Measurements from ENCODE around the gene GBA3.

GBA3 gene

DNA sequence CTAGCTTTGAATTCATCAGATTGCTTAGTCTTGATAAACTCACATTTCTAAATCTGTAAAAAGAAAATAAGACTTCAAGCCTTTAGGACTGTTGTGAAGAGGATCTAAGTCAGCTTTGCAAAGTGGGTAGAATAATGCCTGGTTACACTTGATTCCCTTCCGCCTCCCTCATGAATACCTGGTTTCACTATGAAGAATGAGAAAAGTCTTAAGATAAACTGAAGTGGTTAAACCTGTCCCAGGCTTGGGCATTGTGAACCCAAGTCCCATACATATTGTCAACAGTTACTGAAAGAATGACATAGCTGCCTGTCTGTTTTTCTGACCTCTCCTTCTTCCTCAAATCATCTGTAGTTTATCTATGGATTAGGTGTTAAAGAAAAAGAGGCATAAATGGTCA lies 16.7 kb upstream of the GBA3 start:
- TF ChIP-seq, protein P1, sequence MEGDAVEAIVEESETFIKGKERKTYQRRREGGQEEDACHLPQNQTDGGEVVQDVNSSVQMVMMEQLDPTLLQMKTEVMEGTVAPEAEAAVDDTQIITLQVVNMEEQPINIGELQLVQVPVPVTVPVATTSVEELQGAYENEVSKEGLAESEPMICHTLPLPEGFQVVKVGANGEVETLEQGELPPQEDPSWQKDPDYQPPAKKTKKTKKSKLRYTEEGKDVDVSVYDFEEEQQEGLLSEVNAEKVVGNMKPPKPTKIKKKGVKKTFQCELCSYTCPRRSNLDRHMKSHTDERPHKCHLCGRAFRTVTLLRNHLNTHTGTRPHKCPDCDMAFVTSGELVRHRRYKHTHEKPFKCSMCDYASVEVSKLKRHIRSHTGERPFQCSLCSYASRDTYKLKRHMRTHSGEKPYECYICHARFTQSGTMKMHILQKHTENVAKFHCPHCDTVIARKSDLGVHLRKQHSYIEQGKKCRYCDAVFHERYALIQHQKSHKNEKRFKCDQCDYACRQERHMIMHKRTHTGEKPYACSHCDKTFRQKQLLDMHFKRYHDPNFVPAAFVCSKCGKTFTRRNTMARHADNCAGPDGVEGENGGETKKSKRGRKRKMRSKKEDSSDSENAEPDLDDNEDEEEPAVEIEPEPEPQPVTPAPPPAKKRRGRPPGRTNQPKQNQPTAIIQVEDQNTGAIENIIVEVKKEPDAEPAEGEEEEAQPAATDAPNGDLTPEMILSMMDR (conservative IDR thresholded peaks at IDR 0.05) = no peak

DNA sequence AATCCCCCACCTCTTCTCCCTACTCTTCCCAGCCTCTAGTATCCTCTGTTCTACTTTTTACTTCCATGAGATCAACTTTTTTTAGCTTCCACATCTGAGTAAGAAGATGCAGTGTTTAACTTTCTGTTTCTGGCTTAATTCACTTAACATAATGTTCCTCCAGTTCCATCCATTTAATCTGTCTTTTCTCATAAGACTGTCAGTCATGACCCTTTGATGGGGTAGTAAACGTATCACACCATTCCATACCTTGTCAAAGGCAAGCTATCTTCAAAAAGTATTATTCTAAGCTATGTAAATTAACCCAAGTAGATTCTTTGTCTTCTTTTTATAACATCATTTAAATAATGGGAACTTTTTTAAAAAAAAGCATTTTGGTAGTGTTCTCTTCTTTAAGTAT lies 15.0 kb upstream of the GBA3 start:
- no peak overlapping the region for H3K27ac ChIP-seq

More for the DNA sequence above, 16.7 kb upstream of the GBA3 start:
- H3K27ac ChIP-seq = no peak overlapping the region

GRCh38 chr4:22678940-22679854 lies 13.5 kb upstream of the GBA3 start:
- H3K27ac ChIP-seq = no peak overlapping the region
- TF ChIP-seq, protein P1 (conservative IDR thresholded peaks at IDR 0.05) = no peak

More for the DNA sequence above, 15.0 kb upstream of the GBA3 start:
- TF ChIP-seq, protein P1 (conservative IDR thresholded peaks at IDR 0.05) = no peak

- H3K27ac ChIP-seq = no peak overlapping the region
Observed at GRCh38 chr4:22680065-22680642, 12.6 kb upstream of the GBA3 start.

GRCh38 chr4:22683726-22684125 lies 9.0 kb upstream of the GBA3 start:
- TF ChIP-seq, protein P1 (conservative IDR thresholded peaks at IDR 0.05) = no peak
- no peak overlapping the region for H3K27ac ChIP-seq

More at GRCh38 chr4:22680065-22680642, 12.6 kb upstream of the GBA3 start:
- TF ChIP-seq, protein P1 (conservative IDR thresholded peaks at IDR 0.05) = no peak

DNA sequence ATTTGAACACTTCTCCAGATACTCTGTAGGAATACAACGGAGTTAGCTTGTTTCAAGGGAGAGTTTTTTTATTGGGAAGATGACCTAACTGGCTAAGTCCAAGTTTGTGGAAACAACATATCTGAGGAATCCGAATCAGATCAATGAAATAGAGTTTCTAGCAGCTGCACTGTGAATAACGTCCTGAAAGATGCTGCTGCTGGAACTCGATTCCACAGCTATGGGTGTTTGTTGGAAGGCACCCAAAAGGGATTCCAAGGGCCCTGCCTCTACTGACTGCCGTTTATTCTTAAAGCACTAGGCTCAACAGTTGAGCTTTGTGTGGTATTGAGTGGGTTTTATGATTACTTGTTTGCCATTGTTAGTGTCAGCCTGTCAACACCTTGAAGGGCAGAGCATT lies 6.6 kb upstream of the GBA3 start:
- no peak overlapping the region for H3K27ac ChIP-seq
- TF ChIP-seq, protein P1 (conservative IDR thresholded peaks at IDR 0.05) = no peak

GRCh38 chr4:22688236-22688635 lies 4.5 kb upstream of the GBA3 start:
- TF ChIP-seq, protein P1 (conservative IDR thresholded peaks at IDR 0.05) = no peak
- H3K27ac ChIP-seq = no peak overlapping the region

Measured in VCaP (cell line).